Measurements from ENCODE around the gene SPATA17. TPM values are rescaled to one million over a fixed set of nuclear protein-coding genes. Genes with fewer than 3 reads are reported as not detected.

The SPATA17 gene
- total and polyA plus RNA-seq, 2 donors (not counting 3 experiments of a cell fraction or from before 2014, with no cell fraction given), result not detected

DNA sequence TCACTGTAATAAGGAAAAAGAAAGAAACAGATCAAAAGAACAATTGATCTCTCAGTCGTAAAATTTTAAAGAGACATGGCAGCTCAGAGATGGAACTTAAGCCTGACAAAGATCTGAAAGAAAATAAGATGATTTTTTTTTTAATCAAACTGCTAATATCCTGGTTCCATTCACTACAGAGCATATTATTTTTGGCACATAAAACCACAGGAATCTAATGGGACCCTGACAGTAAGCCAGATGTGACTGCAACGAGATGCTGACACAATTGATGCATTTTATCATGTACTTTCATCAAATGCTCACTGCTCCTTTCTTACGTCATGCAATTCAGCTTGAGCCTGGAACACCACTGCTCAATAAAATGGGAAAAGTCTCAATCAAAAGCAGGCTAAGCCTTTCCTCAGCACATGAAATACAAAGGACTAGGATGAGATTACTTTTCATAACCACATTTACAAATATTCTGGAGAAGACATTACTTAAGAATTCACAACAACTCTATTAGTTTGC lies 16.9 kb upstream of the SPATA17 start:
- H3K4me3 ChIP-seq (replicated peaks in 1 of 3; ENCODE audit: insufficient read depth in 1 of 3, low read depth in 1 of 3, low read length in 3 of 3), result no peak overlapping the region
- H2AFZ ChIP-seq (ENCODE audit: low read depth, low read length), result no peak overlapping the region
- intact Hi-C loops (cut with micrococcal nuclease), result no loop called here
- no peaks in the 10 kb centered on the region for H3K27me3 ChIP-seq (ENCODE audit: control insufficient read depth in 2 of 2, insufficient read depth in 2 of 2, low read length in 2 of 2)
- H3K9me3 ChIP-seq (replicated peaks; ENCODE audit: control insufficient read depth, insufficient read depth, low read length), result no peaks in the 10 kb centered on the region
- H4K20me1 ChIP-seq (replicated peaks; ENCODE audit: control insufficient read depth, extremely low read depth, insufficient read depth, low read length), result no peaks in the 10 kb centered on the region
- POLR2A ChIA-PET, result no interaction called here
- H3K4me2 ChIP-seq (ENCODE audit: insufficient read depth, low read length), result no peak overlapping the region
- TF ChIP-seq POLR2AphosphoS5 (IDR thresholded peaks at IDR 0.05; ENCODE audit: insufficient read depth, low read depth, low read length) (no peak), MYC (IDR thresholded peaks at IDR 0.05; ENCODE audit: low read depth, low read length) (no peak), GATA2 (IDR thresholded peaks at IDR 0.05; ENCODE audit: insufficient read depth, insufficient read length, low read depth, low read length) (no peak), POLR2A (IDR thresholded peaks at IDR 0.05; ENCODE audit: low read depth, low read length) (no peak), FOS (IDR thresholded peaks at IDR 0.05; ENCODE audit: borderline replicate concordance, insufficient read depth, low read length) (no peak), JUN (IDR thresholded peaks at IDR 0.05; ENCODE audit: borderline replicate concordance, insufficient read depth, insufficient read length, low read depth) (no peak), EZH2 (IDR thresholded peaks at IDR 0.05; ENCODE audit: borderline replicate concordance, low read depth, low read length, severe bottlenecking) (no peak)
- TF ChIP-seq, protein P1, sequence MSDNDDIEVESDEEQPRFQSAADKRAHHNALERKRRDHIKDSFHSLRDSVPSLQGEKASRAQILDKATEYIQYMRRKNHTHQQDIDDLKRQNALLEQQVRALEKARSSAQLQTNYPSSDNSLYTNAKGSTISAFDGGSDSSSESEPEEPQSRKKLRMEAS (IDR thresholded peaks at IDR 0.05; ENCODE audit: insufficient read depth, insufficient read length), result no peak
- TF ChIP-seq, protein P2, sequence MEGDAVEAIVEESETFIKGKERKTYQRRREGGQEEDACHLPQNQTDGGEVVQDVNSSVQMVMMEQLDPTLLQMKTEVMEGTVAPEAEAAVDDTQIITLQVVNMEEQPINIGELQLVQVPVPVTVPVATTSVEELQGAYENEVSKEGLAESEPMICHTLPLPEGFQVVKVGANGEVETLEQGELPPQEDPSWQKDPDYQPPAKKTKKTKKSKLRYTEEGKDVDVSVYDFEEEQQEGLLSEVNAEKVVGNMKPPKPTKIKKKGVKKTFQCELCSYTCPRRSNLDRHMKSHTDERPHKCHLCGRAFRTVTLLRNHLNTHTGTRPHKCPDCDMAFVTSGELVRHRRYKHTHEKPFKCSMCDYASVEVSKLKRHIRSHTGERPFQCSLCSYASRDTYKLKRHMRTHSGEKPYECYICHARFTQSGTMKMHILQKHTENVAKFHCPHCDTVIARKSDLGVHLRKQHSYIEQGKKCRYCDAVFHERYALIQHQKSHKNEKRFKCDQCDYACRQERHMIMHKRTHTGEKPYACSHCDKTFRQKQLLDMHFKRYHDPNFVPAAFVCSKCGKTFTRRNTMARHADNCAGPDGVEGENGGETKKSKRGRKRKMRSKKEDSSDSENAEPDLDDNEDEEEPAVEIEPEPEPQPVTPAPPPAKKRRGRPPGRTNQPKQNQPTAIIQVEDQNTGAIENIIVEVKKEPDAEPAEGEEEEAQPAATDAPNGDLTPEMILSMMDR (IDR thresholded peaks at IDR 0.05; ENCODE audit: extremely low read depth in 1 of 2, insufficient read depth in 1 of 2, low read depth in 1 of 2, low read length in 2 of 2), result no peak
- H3K9me1 ChIP-seq (replicated peaks; ENCODE audit: control insufficient read depth, extremely low read depth, insufficient read depth, low read length), result no peaks in the 10 kb centered on the region
- no peaks in the 10 kb centered on the region for H3K4me1 ChIP-seq (ENCODE audit: control insufficient read depth, extremely low read depth, insufficient read depth, low read length)
- H3K27ac ChIP-seq (ENCODE audit: insufficient read depth, low read depth, low read length), result no peak overlapping the region
- dilution Hi-C loops (cut with MboI; ENCODE audit: extremely low pct_ligation_motif_present, low sequenced_read_pairs), result no loop called here
- H3K79me2 ChIP-seq (ENCODE audit: control insufficient read depth, insufficient read depth, low read length), result peaks cover 12% of the 10 kb centered on the region
- CTCF ChIA-PET, result interaction anchor here (0.8 to 1.0 kb wide), 3 partner anchors 8 to 14 kb away, joined by 3 to 4 read pairs (median 3); no protein-coding TSS in a partner anchor
- FAIRE-seq (no peak), DNase-seq (ENCODE audit: low read depth, low spot score) (no peak)
- H3K9ac ChIP-seq (replicated peaks; ENCODE audit: extremely low read depth, insufficient read depth, low read length), result no peak overlapping the region
- BruUV-seq (replicated peaks), result no TSS peak
- peaks cover 2 to 4% of the 10 kb centered on the region in 2 experiments for H3K36me3 ChIP-seq (ENCODE audit: control insufficient read depth in 2 of 2, extremely low read depth in 1 of 2, insufficient read depth in 2 of 2, low read length in 2 of 2)
